H1 (cell line): ENCODE measurements around the gene ANKRD13B. TPM values are rescaled to one million over a fixed set of nuclear protein-coding genes. Genes with fewer than 3 reads are reported as not detected.

Source experiments
- CTCF ChIA-PET: fragments of 300-600 bp; sonication (Branson Sonifier 250); formaldehyde crosslinking; loops from one replicate; lab custom pipeline; 2021; ENCODE audit not compliant: partially characterized antibody; lab: Charles Lee
- POLR2A ChIA-PET: fragments of 300-600 bp; sonication (Branson Sonifier 250); formaldehyde crosslinking; loops from one replicate; lab custom pipeline; 2021; ENCODE audit warnings: inconsistent platforms; ENCODE audit not compliant: partially characterized antibody; lab: Charles Lee
- DNase-seq, 2 experiments: peaks; one replicate each; pipeline versions ENCODE4 v3.0.0 to v3.0.0-alpha.2; 2010 to 2022; ENCODE audit warnings: low spot score in 2 of 2, low read depth in 1 of 2, mixed read lengths in 1 of 2
- FAIRE-seq: peaks from 2 replicates; lab custom pipeline; 2011; peaks lifted over from hg19 to GRCh38; lab: Jason Lieb, UNC
- H2AFZ ChIP-seq: 2 replicates; pipeline ENCODE4 v1.8.1; 2012; ENCODE audit warnings: low read length, inconsistent platforms
- H2AK5ac ChIP-seq: 2 replicates; pipeline ENCODE4 v1.6.1; 2013; ENCODE audit warnings: low read depth, low read length
- H2BK120ac ChIP-seq: replicated peaks from 2 replicates; pipeline ENCODE3; 2013; ENCODE audit warnings: low read depth, low read length, inconsistent platforms
- H2BK12ac ChIP-seq: 2 replicates; pipeline ENCODE4 v1.6.1; 2013; ENCODE audit warnings: low read depth, low read length
- H2BK15ac ChIP-seq: 2 replicates; pipeline ENCODE4 v1.6.1; 2013; ENCODE audit warnings: low read length
- H2BK20ac ChIP-seq: 2 replicates; pipeline ENCODE4 v1.6.1; 2013; ENCODE audit warnings: low read length
- H2BK5ac ChIP-seq: 2 replicates; pipeline ENCODE4 v1.6.1; 2013; ENCODE audit warnings: low read depth, low read length
- H3K14ac ChIP-seq: 2 replicates; pipeline ENCODE4 v1.6.1; 2013; ENCODE audit warnings: inconsistent platforms; ENCODE audit not compliant: insufficient read length
- H3K18ac ChIP-seq: 2 replicates; pipeline ENCODE4 v1.6.1; 2013; ENCODE audit warnings: low read length; ENCODE audit errors: extremely low read depth
- H3K23ac ChIP-seq: 2 replicates; pipeline ENCODE4 v1.6.1; 2013; ENCODE audit warnings: inconsistent platforms; ENCODE audit not compliant: insufficient read length
- H3K23me2 ChIP-seq: 2 replicates; pipeline ENCODE4 v1.6.1; 2013; ENCODE audit warnings: low read depth, low read length
- H3K27ac ChIP-seq: 2 replicates; pipeline ENCODE4 v1.6.1; 2011; ENCODE audit warnings: low read depth, low read length, inconsistent platforms
- H3K27me3 ChIP-seq, 4 experiments: replicated peaks in 1 of 4; 1 replicate in 1 of 4; 2 replicates in 3 of 4; pipeline versions ENCODE4 v1.6.1 to v1.8.1; 2011 to 2013; ENCODE audit warnings: low read length in 3 of 4, mild to moderate bottlenecking in 3 of 4, inconsistent platforms in 2 of 4, mixed read lengths in 2 of 4, moderate library complexity in 1 of 4; ENCODE audit not compliant: control insufficient read depth in 3 of 4, insufficient read depth in 3 of 4; ENCODE audit errors: extremely low read depth in 1 of 4
- H3K36me3 ChIP-seq, 4 experiments: 2 replicates each; pipeline versions ENCODE4 v1.6.1 to v1.8.1; 2011 to 2013; ENCODE audit warnings: mild to moderate bottlenecking in 4 of 4, low read length in 3 of 4, moderate library complexity in 2 of 4, control low read depth in 1 of 4, inconsistent platforms in 1 of 4; ENCODE audit not compliant: insufficient read depth in 4 of 4, control insufficient read depth in 2 of 4
- H3K4ac ChIP-seq: replicated peaks from 2 replicates; pipeline ENCODE3; 2013; ENCODE audit warnings: low read length, low read depth, mixed read lengths, inconsistent platforms; ENCODE audit not compliant: insufficient read length
- H3K4me1 ChIP-seq, 4 experiments: replicated peaks in 1 of 4; 1 replicate in 1 of 4; 2 replicates in 3 of 4; pipeline versions ENCODE4 v1.6.1 to v1.8.1; 2011 to 2013; ENCODE audit warnings: low read length in 3 of 4, inconsistent platforms in 2 of 4, mixed read lengths in 1 of 4; ENCODE audit not compliant: insufficient read depth in 4 of 4, control insufficient read depth in 3 of 4
- H3K4me2 ChIP-seq, 2 experiments: 2 replicates each; pipeline versions ENCODE4 v1.6.1 to v1.8.1; 2011 to 2013; ENCODE audit warnings: low read depth in 2 of 2, low read length in 2 of 2, control low read depth in 1 of 2, inconsistent platforms in 1 of 2, mild to moderate bottlenecking in 1 of 2; ENCODE audit not compliant: insufficient read depth in 1 of 2
- H3K4me3 ChIP-seq, 4 experiments: fragments of 200-600, 300-600 bp in 1 of 4; sonication (generic), shearing (Covaris generic), sonication (Bioruptor Twin) in 1 of 4; 2 replicates each; pipeline versions ENCODE4 v1.5.1 to v1.8.1; 2011 to 2016; ENCODE audit warnings: low read length in 4 of 4, low read depth in 3 of 4, control low read depth in 2 of 4, inconsistent platforms in 2 of 4, mild to moderate bottlenecking in 2 of 4, mixed read lengths in 1 of 4, moderate library complexity in 1 of 4; ENCODE audit not compliant: insufficient read depth in 2 of 4; ENCODE audit errors: extremely low read depth in 1 of 4
- H3K56ac ChIP-seq: replicated peaks from 2 replicates; pipeline ENCODE3; 2013; ENCODE audit warnings: low read depth, mild to moderate bottlenecking, mixed read lengths, low read length, inconsistent platforms; ENCODE audit not compliant: insufficient read length
- H3K79me1 ChIP-seq: 2 replicates; pipeline ENCODE4 v1.6.1; 2013; ENCODE audit warnings: low read depth, low read length, control low read depth
- H3K79me2 ChIP-seq, 2 experiments: 2 replicates each; pipeline versions ENCODE4 v1.6.1 to v1.8.1; 2012 to 2013; ENCODE audit warnings: low read length in 2 of 2, mild to moderate bottlenecking in 2 of 2, inconsistent platforms in 1 of 2; ENCODE audit not compliant: insufficient read depth in 2 of 2, control insufficient read depth in 1 of 2
- H3K9ac ChIP-seq, 4 experiments: replicated peaks in 1 of 4; 1 replicate in 1 of 4; 2 replicates in 3 of 4; pipeline versions ENCODE4 v1.6.1 to v1.8.1; 2011 to 2013; ENCODE audit warnings: low read depth in 3 of 4, low read length in 3 of 4, control low read depth in 2 of 4, mild to moderate bottlenecking in 2 of 4, moderate library complexity in 2 of 4, inconsistent platforms in 1 of 4; ENCODE audit errors: extremely low read depth in 1 of 4
- H3K9me3 ChIP-seq, 2 experiments: 2 replicates each; pipeline versions ENCODE4 v1.6.1 to v1.8.1; 2012 to 2013; ENCODE audit warnings: mild to moderate bottlenecking in 2 of 2, moderate library complexity in 2 of 2, control low read depth in 1 of 2, inconsistent platforms in 1 of 2, low read depth in 1 of 2, low read length in 1 of 2, mixed read lengths in 1 of 2; ENCODE audit not compliant: insufficient read depth in 2 of 2
- H4K20me1 ChIP-seq, 2 experiments: replicated peaks in 1 of 2; 2 replicates each; pipeline versions ENCODE3 to v1.8.1; 2011 to 2013; ENCODE audit warnings: inconsistent platforms in 2 of 2, low read length in 2 of 2, mild to moderate bottlenecking in 1 of 2; ENCODE audit not compliant: insufficient read depth in 2 of 2, control insufficient read depth in 1 of 2
- H4K5ac ChIP-seq: 2 replicates; pipeline ENCODE4 v1.6.1; 2013; ENCODE audit warnings: low read length, low read depth, mixed read lengths, inconsistent platforms; ENCODE audit not compliant: insufficient read length
- H4K8ac ChIP-seq: 2 replicates; pipeline ENCODE4 v1.8.0; 2013; ENCODE audit warnings: mild to moderate bottlenecking, moderate library complexity, low read length, inconsistent platforms; ENCODE audit not compliant: insufficient read depth; ENCODE audit errors: extremely low read depth
- H4K91ac ChIP-seq: replicated peaks from 2 replicates; pipeline ENCODE3; 2013; ENCODE audit warnings: low read length, mixed read lengths, inconsistent platforms; ENCODE audit not compliant: insufficient read length
- GABPA ChIP-seq: IDR thresholded peaks from 2 replicates; pipeline ENCODE4 v1.6.1; 2011; ENCODE audit warnings: mild to moderate bottlenecking, low read length, moderate library complexity, borderline replicate concordance; ENCODE audit not compliant: insufficient read depth
- WGBS, 2 experiments: shearing (Covaris generic) in 1 of 2; methylation state at CpG; one replicate each; pipeline versions ENCODE4 v1.1.6 to v1.1.7; 2013 to 2015; ENCODE audit warnings: low lambda C conversion rate in 2 of 2, mixed read lengths in 2 of 2, inconsistent platforms in 1 of 2, low coverage in 1 of 2, missing lambda C conversion rate in 1 of 2; ENCODE audit not compliant: insufficient replicate concordance in 2 of 2, insufficient coverage in 1 of 2, insufficient read length in 1 of 2; ENCODE audit errors: extremely low coverage in 1 of 2, missing lambda C conversion rate in 1 of 2; 5-methylcytosine and 5-hydroxymethylcytosine counted together
- polyA plus RNA-seq, 7 experiments: library from polyadenylated mRNA; depleted of rRNA in 3 of 7; stranded (reverse) in 5 of 7; unstranded in 2 of 7; fragments of >200 nt in 5 of 7; fragments of 200-250 nt in 2 of 7; gene quantifications; 1 replicate in 5 of 7; 2 replicates in 1 of 7; 4 replicates in 1 of 7; pipeline versions ENCODE4 v1.2.1 to v1.2.3, GENCODE V29; 2011 to 2013; ENCODE audit warnings: missing spikeins in 2 of 7, mixed read lengths in 2 of 7
- total RNA-seq: library from RNA; stranded (reverse); fragmentation: NEBNext Ultra II Directional; extraction: Animal tissue kit (Norgen Biotek cat#: 25700); gene quantifications from 2 replicates; pipeline ENCODE4 v1.2.1, GENCODE V29; 2021

The ANKRD13B gene
- total and polyA plus RNA-seq, 2 of the 8 experiments (the other 6 are each of a cell fraction or from before 2014, with no cell fraction given): 16.4 to 48.5 TPM

GRCh38 chr17:29546085-29546484, 46.8 kb upstream of the ANKRD13B start:
- Histone ChIP-seq H3K23ac (no peak overlapping the region), H2AFZ (no peak overlapping the region), H2BK20ac (no peak overlapping the region), H3K79me1 (no peaks in the 10 kb centered on the region), H4K20me1 (no peaks in the 10 kb centered on the region), H2BK12ac (no peak overlapping the region), H2BK15ac (no peak overlapping the region), H3K36me3 (peaks cover 4 to 18% (median 11%) of the 10 kb centered on the region in 4 experiments; a peak in 7 of 8 replicates), H4K5ac (no peak overlapping the region), H3K4me3 (no peak overlapping the region), H2AK5ac (no peak overlapping the region), H3K4me2 (no peak overlapping the region), H4K91ac (no peak overlapping the region), H3K79me2 (no peaks in the 10 kb centered on the region), H3K18ac (no peak overlapping the region), H3K27ac (no peak overlapping the region), H3K27me3 (no peaks in the 10 kb centered on the region), H3K4me1 (no peaks in the 10 kb centered on the region), H2BK120ac (no peak overlapping the region), H3K9me3 (no peaks in the 10 kb centered on the region), H3K4ac (no peak overlapping the region), H3K56ac (no peak overlapping the region), H3K14ac (no peak overlapping the region), H3K23me2 (no peaks in the 10 kb centered on the region), H3K9ac (no peak overlapping the region), H2BK5ac (no peak overlapping the region), H4K8ac (no peak overlapping the region)
- CTCF ChIA-PET: interaction anchor here (0.7 to 0.8 kb wide), 2 partner anchors 79 to 176 kb away, joined by 3 read pairs; no protein-coding TSS in a partner anchor
- POLR2A ChIA-PET: no interaction called here
- FAIRE-seq: no peak
- DNase-seq: no peak
- WGBS, 2 experiments: 90% methylated on average over 1 of the region's 1 CpG; no CpG with 5 or more reads in 1 of the 2 experiments
- TF ChIP-seq GABPA: no peak
